ENCODE data around the gene QRICH2.
"Not testable (repeated sequence)": the region's sequence is repeated elsewhere in the genome, so short reads cannot be mapped to it uniquely, and the experiment has no call there.

QRICH2 gene

DNA sequence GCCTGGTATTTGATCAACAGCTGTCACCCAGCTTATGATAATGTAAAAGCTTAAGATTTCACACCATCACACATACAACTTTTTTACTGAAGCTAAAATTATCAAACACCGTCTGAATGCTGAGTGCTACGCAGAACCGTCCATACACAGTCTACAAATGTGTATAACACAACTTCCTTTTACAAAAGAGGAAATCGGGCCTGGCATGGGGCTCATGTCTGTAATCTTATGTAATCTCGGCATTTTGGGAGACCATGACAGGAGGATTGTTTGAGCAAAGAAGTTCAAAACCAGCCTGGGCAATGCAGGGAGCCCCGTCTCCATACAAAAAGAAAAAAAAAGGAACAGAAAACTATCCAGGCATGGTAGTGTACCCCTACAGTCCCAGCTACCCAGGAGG, 19.6 kb upstream of the QRICH2 start:
- in situ Hi-C loops (cut with MboI; ENCODE audit: low sequenced_read_pairs) = no loop called here

- in situ Hi-C loops (cut with MboI; ENCODE audit: low sequenced_read_pairs) = no loop called here
These were observed 18.2 kb upstream of the QRICH2 start for GRCh38 chr17:76326306-76326705.

- in situ Hi-C loops (cut with MboI; ENCODE audit: low sequenced_read_pairs) = no loop called here
These were observed 10.5 kb upstream of the QRICH2 start for GRCh38 chr17:76318586-76318985.

DNA sequence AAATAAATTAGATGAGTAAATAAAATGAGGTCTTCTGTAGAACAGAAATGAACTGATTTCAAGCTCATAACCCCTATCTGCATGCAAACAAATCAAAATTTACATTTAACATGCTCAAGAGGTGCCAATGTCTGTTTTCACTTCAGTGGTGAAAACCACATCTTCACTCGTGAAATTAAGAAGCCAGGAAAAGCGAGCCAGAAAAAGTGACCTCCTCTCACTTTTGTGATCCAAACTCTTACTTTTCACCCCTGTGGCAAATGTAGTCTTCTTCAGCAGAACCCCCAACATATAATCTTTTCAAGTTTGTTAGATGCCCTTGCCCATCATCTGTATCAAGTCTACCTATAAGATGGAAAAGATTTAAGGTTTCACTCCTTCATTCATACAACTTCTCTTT, 9.5 kb upstream of the QRICH2 start:
- in situ Hi-C loops (cut with MboI; ENCODE audit: low sequenced_read_pairs) = no loop called here

DNA sequence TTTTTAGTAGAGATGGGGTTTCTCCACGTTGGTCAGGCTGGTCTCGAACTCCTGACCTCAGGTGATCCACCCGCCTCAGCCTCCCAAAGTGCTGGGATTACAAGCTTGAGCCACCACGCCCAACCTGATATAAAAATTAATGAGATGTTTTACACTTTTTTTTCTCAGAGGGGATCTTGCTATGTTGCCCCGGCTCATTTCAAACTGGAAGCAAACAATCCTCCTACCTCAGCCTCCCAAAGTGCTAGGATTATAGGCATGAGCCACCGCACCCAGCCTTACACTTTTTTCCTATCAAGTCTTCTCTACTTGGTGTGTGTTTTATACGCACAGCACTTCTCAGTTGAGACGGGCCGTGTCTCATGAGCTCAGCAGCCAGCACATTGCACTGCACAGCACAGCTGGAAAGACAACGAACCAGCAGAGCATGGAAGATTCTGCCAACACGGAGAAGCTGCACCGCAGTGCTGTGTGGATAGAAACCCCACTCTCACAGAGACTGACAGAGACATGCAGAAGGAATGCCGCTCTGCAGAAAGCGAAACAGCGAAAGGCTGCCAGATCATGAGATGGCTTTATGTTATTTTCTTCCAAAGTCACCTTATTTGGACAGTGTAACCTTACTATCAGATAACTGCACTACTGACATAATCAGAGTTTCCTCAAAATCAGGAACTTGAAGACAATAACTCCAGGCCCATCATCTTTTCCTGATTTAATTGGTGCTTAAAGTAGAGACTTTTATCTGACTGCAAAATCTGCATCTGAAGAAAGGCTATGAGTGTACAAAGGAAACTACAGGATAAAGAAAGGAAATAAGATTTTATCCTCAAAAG, 6.5 kb upstream of the QRICH2 start:
- in situ Hi-C loops (cut with MboI; ENCODE audit: low sequenced_read_pairs) = no loop called here

GRCh38 chr17:76312735-76313134, 4.7 kb upstream of the QRICH2 start:
- in situ Hi-C loops (cut with MboI; ENCODE audit: low sequenced_read_pairs) = no loop called here

DNA sequence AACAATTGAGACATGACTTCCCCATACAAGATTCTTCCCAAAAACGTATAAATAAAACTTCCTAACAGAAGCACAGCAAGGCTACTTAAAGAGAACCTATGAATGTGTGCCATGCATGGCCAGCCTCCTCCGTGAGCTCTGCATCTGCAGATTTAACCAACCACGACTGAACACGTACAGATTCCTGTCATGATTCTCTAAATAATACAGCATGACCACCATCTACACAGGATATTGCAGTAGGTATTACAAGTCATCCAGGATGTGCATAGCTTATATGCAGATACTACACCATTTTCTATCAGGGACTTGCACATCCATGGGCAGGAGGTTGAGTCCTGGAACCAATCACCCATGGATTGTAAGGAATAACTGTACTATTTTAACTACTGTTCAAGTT, 1.4 kb upstream of the QRICH2 start:
- in situ Hi-C loops (cut with MboI; ENCODE audit: low sequenced_read_pairs) = no loop called here

GRCh38 chr17:76307299-76307965, 644 bp downstream of the QRICH2 start:
- in situ Hi-C loops (cut with MboI; ENCODE audit: low sequenced_read_pairs) = no loop called here

DNA sequence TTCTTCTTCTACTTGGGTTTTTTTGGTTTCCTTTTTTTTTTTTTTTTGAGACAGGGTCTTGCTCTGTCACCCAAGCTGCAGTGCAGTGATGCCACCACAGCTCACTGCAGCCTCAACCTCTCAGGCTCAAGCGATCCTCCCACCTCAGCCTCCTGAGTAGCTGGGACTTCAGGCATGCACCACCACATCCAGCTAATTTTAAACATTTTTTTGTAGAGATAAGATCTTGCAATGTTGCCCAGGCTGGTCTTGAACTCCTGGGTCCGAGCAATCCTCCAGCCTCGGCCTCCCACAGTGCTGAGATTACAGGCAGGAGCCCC, 3.0 kb downstream of the QRICH2 start:
- in situ Hi-C loops (cut with MboI; ENCODE audit: low sequenced_read_pairs) = not testable (repeated sequence)

- in situ Hi-C loops (cut with MboI; ENCODE audit: low sequenced_read_pairs) = no loop called here
These were observed 3.6 kb downstream of the QRICH2 start for GRCh38 chr17:76304226-76305134.

DNA sequence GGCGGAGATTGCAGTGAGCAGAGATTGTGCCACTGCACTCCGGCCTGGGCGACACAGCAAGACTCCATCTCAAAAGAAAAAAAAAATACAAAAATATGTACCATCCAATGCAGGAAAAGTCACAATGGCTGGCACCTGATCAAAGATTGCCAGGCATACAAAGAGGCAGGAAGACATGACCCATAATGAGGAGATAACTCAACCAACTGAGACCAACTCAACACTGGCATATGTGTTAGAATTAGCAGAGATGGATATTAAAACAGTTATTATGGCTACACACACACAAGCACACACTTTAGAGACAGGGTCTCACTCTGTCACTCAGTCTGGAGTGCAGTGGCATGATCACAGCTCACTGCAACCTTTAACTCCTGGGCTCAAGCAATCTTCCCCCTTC, 10.6 kb downstream of the QRICH2 start:
- in situ Hi-C loops (cut with MboI; ENCODE audit: low sequenced_read_pairs) = loop anchor here (10.0 to 25.0 kb wide), 5 partner anchors 103 to 535 kb away; partner anchors contain the start of genes AANAT, GALK1 and MRPL38

- in situ Hi-C loops (cut with MboI; ENCODE audit: low sequenced_read_pairs) = loop anchor here (10.0 to 25.0 kb wide), 5 partner anchors 102 to 535 kb away; partner anchors contain the start of genes AANAT, GALK1 and MRPL38
These were observed 11.2 kb downstream of the QRICH2 start for GRCh38 chr17:76296889-76297288.

GRCh38 chr17:76296186-76296585, 11.9 kb downstream of the QRICH2 start:
- in situ Hi-C loops (cut with MboI; ENCODE audit: low sequenced_read_pairs) = loop anchor here (10.0 to 25.0 kb wide), 5 partner anchors 101 to 534 kb away; partner anchors contain the start of genes AANAT, GALK1 and MRPL38

DNA sequence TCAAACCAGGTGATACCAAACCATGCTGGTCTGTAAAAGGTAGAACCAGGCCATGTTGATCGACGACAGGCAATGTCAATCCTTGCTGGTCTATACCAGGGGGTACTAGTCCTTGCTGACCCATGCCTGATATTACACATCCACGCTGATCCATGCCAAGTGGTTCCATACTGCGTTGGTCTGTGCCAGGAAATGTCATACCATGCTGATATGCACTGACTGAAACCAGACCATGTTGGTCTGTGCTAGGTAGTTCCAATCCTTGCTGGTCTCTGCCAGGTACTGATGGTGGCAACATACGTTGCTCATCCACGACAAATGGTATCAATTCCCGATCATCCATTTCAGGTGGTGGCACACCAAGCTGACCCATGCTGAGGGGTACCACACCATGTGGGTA, 15.0 kb downstream of the QRICH2 start:
- in situ Hi-C loops (cut with MboI; ENCODE audit: low sequenced_read_pairs) = loop anchor here (10.0 to 25.0 kb wide), 5 partner anchors 98 to 531 kb away; partner anchors contain the start of genes AANAT, GALK1 and MRPL38

- in situ Hi-C loops (cut with MboI; ENCODE audit: low sequenced_read_pairs) = loop anchor here (10.0 to 25.0 kb wide), 5 partner anchors 98 to 530 kb away; partner anchors contain the start of genes AANAT, GALK1 and MRPL38
These were observed 15.5 kb downstream of the QRICH2 start for GRCh38 chr17:76292567-76292966.

DNA sequence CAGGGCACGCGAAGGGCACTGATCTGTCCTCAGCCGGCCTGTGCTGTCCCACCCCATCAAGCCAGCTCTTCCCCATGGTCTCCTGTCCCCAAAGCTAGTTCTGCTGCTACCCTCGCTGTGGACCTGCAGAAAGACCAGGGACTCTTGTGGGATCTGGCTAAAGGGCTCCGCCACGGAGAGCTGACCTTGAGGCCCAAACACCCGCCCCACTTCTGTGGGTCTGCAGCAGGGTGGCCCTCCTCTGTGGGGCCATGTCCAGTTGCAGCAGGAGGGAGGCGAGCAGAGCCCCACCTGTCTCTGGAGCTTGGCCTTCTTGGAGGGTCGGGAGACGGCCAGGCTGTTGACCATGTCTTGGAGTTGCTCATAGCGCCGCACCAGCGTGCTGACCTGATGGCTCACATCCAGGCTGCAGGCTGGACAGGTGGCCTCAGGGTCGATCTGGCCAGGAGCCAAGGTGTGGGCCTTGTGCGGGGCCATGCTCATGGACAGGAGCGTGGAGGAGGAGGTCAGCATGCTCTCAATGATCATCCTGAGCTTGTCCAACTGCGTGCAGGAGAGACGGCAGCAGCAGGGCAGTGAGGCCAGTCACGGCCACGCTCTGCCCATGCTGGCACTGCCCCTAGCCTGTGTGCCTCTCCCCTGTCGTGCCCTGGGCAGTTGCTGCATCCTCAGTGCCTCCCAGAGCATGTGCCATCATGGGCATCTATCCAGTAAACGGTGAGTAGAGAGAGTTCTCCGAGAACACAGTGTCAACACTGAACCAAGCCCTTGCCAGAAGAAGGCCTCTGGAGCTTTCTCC, 26.3 kb downstream of the QRICH2 start:
- in situ Hi-C loops (cut with MboI; ENCODE audit: low sequenced_read_pairs) = loop anchor here (5.0 to 25.0 kb wide), 3 partner anchors 164 to 519 kb away; partner anchors contain the start of genes GALK1 and MRPL38

GRCh38 chr17:76280650-76281049, 27.4 kb downstream of the QRICH2 start:
- in situ Hi-C loops (cut with MboI; ENCODE audit: low sequenced_read_pairs) = loop anchor here (5.0 to 25.0 kb wide), 3 partner anchors 163 to 518 kb away; partner anchors contain the start of genes GALK1 and MRPL38

GRCh38 chr17:76279742-76280287, 28.3 kb downstream of the QRICH2 start:
- in situ Hi-C loops (cut with MboI; ENCODE audit: low sequenced_read_pairs) = loop anchor here (5.0 to 25.0 kb wide), 3 partner anchors 163 to 518 kb away; partner anchors contain the start of genes GALK1 and MRPL38

Data from HL-60/S4 treated with retinoic acid at 250 ng/mL for 4 days and 3 days (cell line).